Measurements from ENCODE around the gene SLC9A9. TPM values are rescaled to one million over a fixed set of nuclear protein-coding genes. Genes with fewer than 3 reads are reported as not detected.

SLC9A9 gene
- total RNA-seq, 2 experiments from 2014 or later, result 12.2 TPM

GRCh38 chr3:143414571-143415253 is 433.6 kb downstream of the SLC9A9 start:
- ATAC-seq (ENCODE audit: poor library complexity), result no peak
- Histone ChIP-seq H3K4me1 (ENCODE audit: insufficient read depth, low read length) (no peaks in the 10 kb centered on the region), H3K9me3 (ENCODE audit: control insufficient read depth in 1 of 2, insufficient read depth in 1 of 2, low read length in 2 of 2) (no peaks in the 10 kb centered on the region), H3K27ac (ENCODE audit: low read depth in 1 of 2, low read length in 2 of 2) (no peak overlapping the region), H3K27me3 (ENCODE audit: control insufficient read depth in 1 of 2, insufficient read depth in 2 of 2, low read length in 2 of 2) (no peaks in the 10 kb centered on the region), H3K36me3 (ENCODE audit: insufficient read depth, low read length) (no peaks in the 10 kb centered on the region), H3K4me3 (ENCODE audit: low read length) (no peak overlapping the region)
- H3K36me3 Mint-ChIP-seq (ENCODE audit: low read depth), result no peaks in the 10 kb centered on the region
- H3K9me3 Mint-ChIP-seq, result no peaks in the 10 kb centered on the region
- no peak overlapping the region for H3K4me3 Mint-ChIP-seq
- intact Hi-C loops (cut with DNase I, micrococcal nuclease), result no loop called here
- H3K27ac Mint-ChIP-seq, result no peak overlapping the region
- no peak for DNase-seq
- H3K4me1 Mint-ChIP-seq (ENCODE audit: low read depth), result no peaks in the 10 kb centered on the region
- POLR2A ChIA-PET, result no interaction called here
- H3K27me3 Mint-ChIP-seq, result no peaks in the 10 kb centered on the region
- CTCF ChIA-PET, result no interaction called here
- TF ChIP-seq CTCF (IDR thresholded peaks at IDR 0.05), result no peak

GRCh38 chr3:143413372-143413771 is 434.9 kb downstream of the SLC9A9 start:
- Mint-ChIP-seq H3K9me3 (no peaks in the 10 kb centered on the region), H3K4me3 (no peak overlapping the region), H3K27me3 (no peaks in the 10 kb centered on the region), H3K36me3 (ENCODE audit: low read depth) (no peaks in the 10 kb centered on the region), H3K4me1 (ENCODE audit: low read depth) (no peaks in the 10 kb centered on the region), H3K27ac (no peak overlapping the region)
- ChIA-PET CTCF (no interaction called here), POLR2A (no interaction called here)
- no peaks in the 10 kb centered on the region for H3K27me3 ChIP-seq (ENCODE audit: control insufficient read depth in 1 of 2, insufficient read depth in 2 of 2, low read length in 2 of 2)
- no peaks in the 10 kb centered on the region for H3K4me1 ChIP-seq (ENCODE audit: insufficient read depth, low read length)
- DNase-seq (no peak), ATAC-seq (ENCODE audit: poor library complexity) (no peak)
- H3K9me3 ChIP-seq (ENCODE audit: control insufficient read depth in 1 of 2, insufficient read depth in 1 of 2, low read length in 2 of 2), result no peaks in the 10 kb centered on the region
- intact Hi-C loops (cut with DNase I, micrococcal nuclease), result no loop called here
- no peak overlapping the region for H3K4me3 ChIP-seq (ENCODE audit: low read length)
- no peaks in the 10 kb centered on the region for H3K36me3 ChIP-seq (ENCODE audit: insufficient read depth, low read length)
- TF ChIP-seq CTCF (IDR thresholded peaks at IDR 0.05), result no peak
- H3K27ac ChIP-seq (ENCODE audit: low read depth in 1 of 2, low read length in 2 of 2), result no peak overlapping the region

GRCh38 chr3:143412084-143412483 is 436.2 kb downstream of the SLC9A9 start:
- no peak for DNase-seq
- CTCF ChIA-PET, result no interaction called here

More at GRCh38 chr3:143412084-143412483, 436.2 kb downstream of the SLC9A9 start:
- intact Hi-C loops (cut with DNase I, micrococcal nuclease), result no loop called here
- Mint-ChIP-seq H3K4me3 (no peak overlapping the region), H3K9me3 (no peaks in the 10 kb centered on the region), H3K4me1 (ENCODE audit: low read depth) (no peaks in the 10 kb centered on the region), H3K27ac (no peak overlapping the region), H3K27me3 (no peaks in the 10 kb centered on the region), H3K36me3 (ENCODE audit: low read depth) (no peaks in the 10 kb centered on the region)
- no peak for ATAC-seq (ENCODE audit: poor library complexity)
- no peaks in the 10 kb centered on the region for H3K27me3 ChIP-seq (ENCODE audit: control insufficient read depth in 1 of 2, insufficient read depth in 2 of 2, low read length in 2 of 2)
- H3K9me3 ChIP-seq (ENCODE audit: control insufficient read depth in 1 of 2, insufficient read depth in 1 of 2, low read length in 2 of 2), result no peaks in the 10 kb centered on the region
- no peak overlapping the region for H3K4me3 ChIP-seq (ENCODE audit: low read length)
- POLR2A ChIA-PET, result no interaction called here
- H3K4me1 ChIP-seq (ENCODE audit: insufficient read depth, low read length), result no peaks in the 10 kb centered on the region
- H3K27ac ChIP-seq (ENCODE audit: low read depth in 1 of 2, low read length in 2 of 2), result no peak overlapping the region
- no peak for TF ChIP-seq CTCF (IDR thresholded peaks at IDR 0.05)
- H3K36me3 ChIP-seq (ENCODE audit: insufficient read depth, low read length), result no peaks in the 10 kb centered on the region

All from CD4-positive, alpha-beta T cell (primary cell).